EL (cell line): ENCODE measurements around the gene CAMK2B.

ENCODE experiments used
- DNase-seq: peaks from one replicate; pipeline ENCODE4 v3.0.0-alpha.2; 2016

CAMK2B gene

DNA sequence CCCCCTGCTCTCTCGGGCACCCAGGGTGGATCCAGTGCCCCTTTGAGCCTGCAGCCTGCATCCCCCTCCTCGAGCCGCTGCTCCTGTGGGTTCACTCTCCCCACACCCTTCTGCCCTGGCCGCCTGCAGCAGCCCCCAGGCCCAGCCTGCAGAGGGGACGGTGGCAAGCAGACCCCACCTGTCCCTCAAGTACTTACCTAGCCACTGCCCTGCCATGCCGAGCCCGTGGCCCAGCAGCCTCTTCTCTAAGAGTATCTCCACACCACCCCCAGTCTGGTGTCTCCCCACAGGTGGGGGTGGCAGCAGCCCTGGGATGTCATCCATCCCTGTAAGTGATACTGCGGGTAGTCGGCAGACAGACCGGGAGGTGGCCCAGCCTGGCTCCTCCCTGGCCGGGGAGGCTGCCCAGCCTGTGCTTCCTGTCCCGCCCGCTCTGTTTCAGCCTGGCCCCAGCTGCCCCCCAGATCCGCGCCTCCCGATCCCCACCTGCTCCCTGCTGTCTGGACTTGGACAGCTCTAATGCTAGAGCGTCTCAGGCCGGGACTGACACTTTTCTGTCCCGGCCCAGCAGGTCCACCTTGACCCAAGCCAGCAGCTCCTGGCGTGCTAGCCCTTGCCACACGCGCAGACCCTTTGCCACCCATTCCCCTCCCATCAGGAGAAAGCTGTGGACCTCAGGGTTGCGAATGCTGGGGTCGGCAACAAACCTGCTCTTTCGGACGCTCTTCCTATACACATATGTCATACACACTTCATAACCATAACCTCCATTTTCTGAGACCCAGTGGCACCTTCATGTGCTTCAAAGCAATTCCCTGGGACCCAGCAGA is 99.6 kb downstream of the CAMK2B start:
- no peak for DNase-seq

- no peak for DNase-seq
Measured at GRCh38 chr7:44224974-44225565, 100.3 kb downstream of the CAMK2B start.

DNA sequence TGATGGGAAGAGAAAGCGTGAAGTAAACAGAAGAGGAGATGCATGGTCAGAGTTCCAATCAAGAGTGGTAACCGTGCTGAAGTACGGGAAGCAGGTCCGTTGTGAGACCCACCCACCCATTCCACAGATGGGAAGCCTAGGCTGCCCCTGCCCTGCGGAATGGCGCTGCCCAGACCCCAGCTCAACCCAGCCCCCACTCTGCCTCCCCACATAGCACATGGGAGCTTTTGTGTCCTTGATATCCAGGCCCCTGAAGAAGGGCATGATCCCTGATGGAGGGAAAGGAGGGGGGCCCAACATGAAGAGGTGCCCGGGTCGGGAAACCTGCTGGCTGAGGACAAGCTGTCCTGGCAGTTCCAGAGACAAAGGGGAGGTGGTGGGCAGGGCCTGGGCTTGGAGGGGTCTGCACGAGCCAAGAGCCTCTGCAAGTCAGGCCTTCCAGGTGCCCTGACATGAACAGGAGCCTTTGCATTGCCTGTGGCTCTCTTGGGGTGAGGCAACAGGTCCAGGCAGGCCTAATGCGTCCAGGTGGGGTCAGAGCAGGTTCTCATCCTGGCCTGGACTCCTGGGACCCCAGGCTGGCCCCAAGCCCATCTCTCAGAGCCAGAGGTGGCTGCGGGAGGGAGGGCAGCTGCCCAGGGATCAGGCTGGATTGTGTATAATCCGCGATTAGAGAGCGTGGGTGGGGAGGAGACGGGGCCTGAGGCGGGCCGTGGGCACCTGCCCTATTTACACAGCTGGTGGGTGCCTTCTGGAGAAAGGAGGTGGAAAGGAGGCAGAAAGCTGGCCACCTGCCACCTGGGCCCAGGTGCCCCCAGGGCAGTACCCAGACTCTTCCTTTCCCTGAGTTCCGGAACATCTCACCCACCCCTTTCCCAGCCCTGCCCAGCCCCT is 101.1 kb downstream of the CAMK2B start:
- no peak for DNase-seq

DNA sequence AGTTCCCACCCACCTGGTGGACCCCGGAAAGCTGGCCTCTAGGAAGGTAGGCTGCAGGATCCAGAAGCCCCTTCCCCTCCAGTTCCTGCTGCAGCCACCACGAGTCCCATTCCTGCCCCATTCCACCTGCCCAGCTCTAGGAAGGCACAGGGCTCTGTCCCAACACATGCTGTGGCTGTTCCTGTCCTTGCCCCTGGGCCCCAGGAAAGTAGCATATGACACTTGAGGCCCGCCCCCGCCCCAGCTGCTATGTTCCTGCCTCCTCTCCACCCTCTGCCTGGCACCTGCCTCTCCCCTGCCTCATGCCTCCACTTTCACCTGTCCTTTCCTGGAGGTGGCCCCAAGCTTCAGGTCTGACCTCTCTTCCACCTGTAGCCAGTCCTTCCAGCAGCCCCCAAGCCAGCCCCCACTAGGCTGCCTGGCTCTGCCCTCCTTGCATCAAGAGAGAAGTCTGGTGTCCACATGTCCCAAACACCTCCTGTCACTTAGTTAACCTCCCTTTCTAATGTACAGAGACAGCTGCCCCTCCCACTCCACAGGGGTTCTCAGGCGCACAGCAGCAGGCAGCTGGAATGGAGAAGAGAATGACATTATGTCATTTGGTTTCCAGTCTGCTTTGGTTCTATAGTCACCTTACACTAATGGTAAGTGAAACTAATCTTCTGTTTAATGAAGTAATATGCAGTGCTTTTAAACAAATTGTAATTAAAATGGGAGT is 101.9 kb downstream of the CAMK2B start:
- no peak for DNase-seq

GRCh38 chr7:44222776-44223261 is 102.6 kb downstream of the CAMK2B start:
- DNase-seq = no peak

DNA sequence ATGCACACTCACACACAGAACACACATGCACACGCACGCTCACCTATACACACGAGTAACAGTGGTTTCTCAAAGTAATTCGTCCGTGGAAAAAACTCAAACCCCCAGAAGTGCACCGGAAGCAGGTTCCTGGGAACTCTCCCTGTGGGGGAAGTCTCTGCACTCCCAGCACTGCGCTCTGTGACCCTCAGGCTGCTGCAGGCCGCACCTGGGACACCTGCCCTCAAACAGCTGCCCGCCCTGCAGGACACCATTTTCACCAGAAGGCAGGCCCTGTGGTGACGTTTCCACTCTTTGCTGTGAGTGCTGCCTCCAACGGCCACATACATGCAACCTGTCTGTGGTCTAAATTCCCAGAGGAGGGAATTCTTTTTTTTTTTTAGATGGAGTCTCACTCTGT is 103.3 kb downstream of the CAMK2B start:
- DNase-seq = no peak

DNA sequence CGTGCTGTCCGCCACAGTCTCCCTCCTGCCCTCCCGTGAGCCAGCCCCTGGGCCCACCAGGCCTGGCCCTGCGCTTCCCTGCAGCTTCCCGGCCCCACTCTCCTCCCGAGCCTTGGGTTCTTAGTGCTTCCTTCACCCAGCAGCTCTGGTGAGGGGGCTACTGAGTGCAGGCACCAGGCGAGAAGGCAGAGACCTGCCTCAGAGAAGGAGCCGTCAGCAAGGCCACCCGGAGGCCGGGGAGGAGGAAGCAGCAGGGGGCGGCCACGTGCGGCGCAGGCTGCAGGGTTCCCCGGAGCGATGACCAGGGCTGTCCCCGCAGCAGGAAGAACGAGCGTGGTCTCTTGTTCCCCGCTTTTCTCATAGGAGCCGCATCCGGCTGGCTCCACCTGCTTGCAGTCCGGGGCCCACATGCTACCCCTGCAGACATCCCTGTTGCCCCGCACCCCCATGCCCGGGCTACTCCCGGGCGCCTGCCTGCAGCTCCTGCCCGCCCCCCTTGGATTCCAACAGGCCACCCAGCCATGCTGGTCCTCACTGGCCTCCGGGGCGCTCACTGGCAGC is 104.1 kb downstream of the CAMK2B start:
- peak; percentile 18 for DNase-seq

GRCh38 chr7:44220358-44221112 is 104.9 kb downstream of the CAMK2B start:
- no peak for DNase-seq

GRCh38 chr7:44220046-44220357 is 105.4 kb downstream of the CAMK2B start:
- DNase-seq = no peak

GRCh38 chr7:44219371-44220045 is 105.9 kb downstream of the CAMK2B start:
- DNase-seq = no peak

- DNase-seq = peak; percentile 17
Measured at GRCh38 chr7:44218418-44219201, 106.8 kb downstream of the CAMK2B start.

DNA sequence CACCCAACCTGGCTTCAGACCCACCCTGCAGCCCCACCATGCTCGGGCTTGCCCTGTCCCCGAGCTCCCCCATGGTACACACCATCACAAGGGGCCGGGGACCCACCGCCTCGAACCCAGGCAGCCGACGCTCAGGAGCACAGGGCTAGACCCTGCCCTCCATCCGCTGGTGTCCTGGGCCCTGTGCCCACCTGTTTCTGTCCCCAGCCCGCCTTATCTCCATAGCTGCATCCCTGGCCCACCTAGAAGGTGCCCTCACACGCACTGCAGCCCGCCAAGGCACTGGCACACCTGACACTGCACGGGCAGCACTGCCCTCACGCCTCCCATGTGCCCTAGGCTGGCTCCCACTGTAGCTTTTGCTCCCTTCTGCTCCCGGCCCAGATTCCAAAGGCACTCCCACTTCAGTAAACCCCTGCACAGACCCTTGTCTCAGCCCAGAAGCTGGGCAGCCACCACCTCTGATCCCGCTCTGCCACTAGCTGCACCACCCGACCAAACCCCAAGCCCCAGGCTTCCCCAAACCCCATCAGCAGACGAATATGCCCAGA is 107.5 kb downstream of the CAMK2B start:
- DNase-seq = no peak

GRCh38 chr7:44217223-44217714 is 108.1 kb downstream of the CAMK2B start:
- no peak for DNase-seq

GRCh38 chr7:44216521-44217222 is 108.7 kb downstream of the CAMK2B start:
- no peak for DNase-seq

GRCh38 chr7:44216019-44216418 is 109.4 kb downstream of the CAMK2B start:
- no peak for DNase-seq

GRCh38 chr7:44215531-44215930 is 109.9 kb downstream of the CAMK2B start:
- DNase-seq = no peak

GRCh38 chr7:44213877-44214388 is 111.5 kb downstream of the CAMK2B start:
- DNase-seq = no peak

DNA sequence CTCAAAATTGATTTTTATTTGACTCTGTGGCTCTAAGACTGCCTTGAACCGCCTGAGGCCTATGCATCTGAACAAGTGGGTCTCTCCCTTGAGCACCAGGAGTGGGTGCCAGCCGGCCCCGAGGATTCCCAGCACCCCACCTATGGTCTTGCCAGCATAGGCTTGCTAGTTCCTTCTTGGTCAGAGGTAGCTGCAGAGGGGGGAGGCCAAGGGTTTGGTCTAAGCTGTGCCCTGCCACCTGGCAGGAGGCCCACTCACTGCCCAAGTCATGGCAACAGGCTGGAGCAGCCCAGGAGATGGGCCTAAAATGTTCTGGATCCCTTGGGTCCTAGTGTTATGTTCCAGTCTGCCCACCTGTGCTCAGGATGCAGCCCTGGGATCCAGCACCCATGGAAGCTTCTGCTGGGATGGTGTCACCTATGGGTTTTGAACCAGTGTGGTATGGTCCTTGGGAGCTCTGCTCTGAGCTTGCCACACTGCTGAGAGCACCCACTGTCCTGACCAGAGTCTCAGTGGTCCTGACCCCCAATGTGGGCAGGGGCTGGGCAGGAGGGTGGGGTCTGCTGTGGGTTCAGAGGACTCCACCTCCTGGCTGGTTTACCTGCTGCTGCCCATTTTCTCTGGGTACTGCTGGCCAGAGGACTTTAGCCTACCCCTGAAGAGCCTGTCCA is 112.1 kb downstream of the CAMK2B start:
- DNase-seq = no peak
